HFF-Myc (cell line): ENCODE results near the gene CRELD2.

Source experiments
- DNase-seq: peaks from one replicate; pipeline ENCODE4 v3.0.0-alpha.2; 2011; ENCODE audit warnings: low read depth; ENCODE audit errors: extremely low read depth
- H3K4me3 ChIP-seq: replicated peaks from 2 replicates; pipeline ENCODE4 v1.5.1; 2011; ENCODE audit warnings: low read depth, mild to moderate bottlenecking, control low read depth, low read length
- CTCF ChIP-seq: IDR thresholded peaks from 2 replicates; pipeline ENCODE4 v1.5.1; 2012; ENCODE audit warnings: mild to moderate bottlenecking, low read depth, low read length, control low read depth; ENCODE audit errors: missing control alignments

CRELD2 gene

GRCh38 chr22:49934160-49934890, 15.9 kb downstream of the CRELD2 start:
- no peak for TF ChIP-seq CTCF
- H3K4me3 ChIP-seq = peak overlapping the region; percentile 27
- no peak for DNase-seq

- no peak for TF ChIP-seq CTCF
- DNase-seq = no peak
- H3K4me3 ChIP-seq = peak overlapping the region; percentile 27
These were observed 16.6 kb downstream of the CRELD2 start for GRCh38 chr22:49934891-49935557.

- no peak for DNase-seq
- H3K4me3 ChIP-seq = no peak overlapping the region
- no peak for TF ChIP-seq CTCF
These were observed 17.1 kb downstream of the CRELD2 start for GRCh38 chr22:49935561-49935960.

- H3K4me3 ChIP-seq = peak overlapping the region; percentile 13; the same call in 1 of the 2 replicates
- no peak for DNase-seq
- TF ChIP-seq CTCF = no peak
These were observed 17.9 kb downstream of the CRELD2 start for GRCh38 chr22:49936018-49936972.

- H3K4me3 ChIP-seq = no peak overlapping the region
- DNase-seq = no peak
- no peak for TF ChIP-seq CTCF
These were observed 18.7 kb downstream of the CRELD2 start for GRCh38 chr22:49936973-49937757.

GRCh38 chr22:49937758-49938564, 19.5 kb downstream of the CRELD2 start:
- TF ChIP-seq CTCF = no peak
- no peak overlapping the region for H3K4me3 ChIP-seq
- no peak for DNase-seq
